UCSD-AML1 (cell line): ENCODE data around the gene RNF217.

Source experiments
- DNase-seq: peaks from one replicate; lab custom pipeline; 2025; ENCODE audit not compliant: unreplicated experiment; lab: John Stamatoyannopoulos, UW

The RNF217 gene

GRCh38 chr6:124987999-124988591 is 25.9 kb downstream of the RNF217 start:
- no peak for DNase-seq

DNA sequence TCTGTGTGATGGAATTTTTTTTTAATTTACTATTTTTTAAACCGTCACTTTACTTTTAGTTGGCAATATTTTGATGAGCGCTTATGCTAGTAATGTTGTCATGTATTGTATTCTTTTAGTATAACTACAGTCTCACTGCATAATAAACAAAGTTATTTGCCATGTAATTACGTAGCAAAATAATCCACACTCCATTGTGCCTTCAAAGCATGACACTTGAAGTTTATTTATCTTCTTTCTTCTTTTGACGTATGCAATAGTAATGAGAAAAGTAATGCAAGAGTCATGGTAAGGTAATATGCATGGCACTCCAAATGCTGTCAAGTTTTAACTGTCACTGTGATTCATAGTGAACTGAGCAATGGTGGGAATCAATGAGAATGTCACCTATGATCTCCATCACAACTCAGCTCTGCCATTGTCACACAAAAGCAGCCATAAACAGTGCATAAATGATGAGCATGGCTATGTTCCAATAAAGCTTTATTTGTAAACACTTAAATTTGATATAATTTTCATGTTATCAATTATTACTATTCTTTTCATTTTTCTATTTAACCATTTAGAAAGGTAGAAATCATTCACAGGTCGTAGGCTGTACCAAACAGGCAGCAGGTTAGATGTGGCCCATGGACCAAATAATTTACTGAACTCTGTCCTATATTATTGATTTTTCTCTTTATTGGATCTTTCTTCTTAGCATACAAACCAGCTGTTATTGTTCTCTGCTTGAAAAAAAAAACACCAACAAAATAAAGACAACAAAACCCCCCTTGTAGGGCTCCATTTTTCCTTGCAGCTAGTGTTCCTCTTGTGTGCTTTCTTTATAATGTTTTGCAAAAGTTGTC is 27.1 kb downstream of the RNF217 start:
- DNase-seq = no peak

DNA sequence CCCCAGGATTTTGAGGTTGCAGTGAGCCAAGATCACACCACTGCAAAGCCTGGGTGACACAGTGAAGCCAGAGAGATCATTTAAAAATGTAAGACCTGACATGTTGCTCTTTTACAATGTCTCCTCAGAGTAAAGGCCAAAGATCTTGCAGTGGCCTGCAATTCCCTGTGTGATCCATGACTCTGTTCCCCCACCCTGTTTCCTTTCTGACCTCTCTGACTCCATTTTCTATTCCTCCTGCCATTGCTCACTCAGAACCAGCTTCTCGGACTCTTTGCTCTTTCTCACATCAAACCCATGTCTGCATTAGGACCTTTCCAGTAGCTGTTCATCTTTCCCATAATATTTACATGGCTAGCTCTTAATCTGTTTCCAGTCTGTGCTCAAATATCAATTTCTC is 28.8 kb downstream of the RNF217 start:
- DNase-seq = no peak

DNA sequence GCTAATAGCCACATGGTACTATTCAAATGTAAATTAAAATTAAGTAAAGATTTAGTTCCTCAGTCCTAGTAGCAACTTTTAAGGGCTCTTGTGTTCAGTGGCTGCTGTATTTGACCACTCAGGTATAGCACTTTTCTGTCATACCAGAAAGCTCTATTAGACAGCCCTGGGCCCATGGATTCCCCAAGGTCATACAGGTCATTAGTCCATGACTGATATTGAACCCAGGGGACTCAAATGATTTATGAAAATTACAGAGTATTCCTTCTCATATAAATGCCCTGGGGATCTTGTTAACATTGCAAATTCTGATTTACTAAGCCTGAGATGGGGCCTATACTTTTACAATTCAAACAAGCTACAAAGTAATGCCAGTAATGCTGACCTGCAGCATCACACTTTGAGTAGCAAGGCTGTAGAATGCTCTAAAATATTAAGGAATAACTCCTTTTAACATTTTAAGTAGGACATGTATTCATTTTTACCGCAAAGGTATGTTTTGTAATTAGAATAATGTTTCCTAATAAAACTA is 29.6 kb downstream of the RNF217 start:
- no peak for DNase-seq

- DNase-seq = no peak
Measured at GRCh38 chr6:124993327-124993726, 31.1 kb downstream of the RNF217 start.

- DNase-seq = no peak
Measured at GRCh38 chr6:124994648-124995047, 32.4 kb downstream of the RNF217 start.

GRCh38 chr6:124995131-124995530 is 32.9 kb downstream of the RNF217 start:
- no peak for DNase-seq

DNA sequence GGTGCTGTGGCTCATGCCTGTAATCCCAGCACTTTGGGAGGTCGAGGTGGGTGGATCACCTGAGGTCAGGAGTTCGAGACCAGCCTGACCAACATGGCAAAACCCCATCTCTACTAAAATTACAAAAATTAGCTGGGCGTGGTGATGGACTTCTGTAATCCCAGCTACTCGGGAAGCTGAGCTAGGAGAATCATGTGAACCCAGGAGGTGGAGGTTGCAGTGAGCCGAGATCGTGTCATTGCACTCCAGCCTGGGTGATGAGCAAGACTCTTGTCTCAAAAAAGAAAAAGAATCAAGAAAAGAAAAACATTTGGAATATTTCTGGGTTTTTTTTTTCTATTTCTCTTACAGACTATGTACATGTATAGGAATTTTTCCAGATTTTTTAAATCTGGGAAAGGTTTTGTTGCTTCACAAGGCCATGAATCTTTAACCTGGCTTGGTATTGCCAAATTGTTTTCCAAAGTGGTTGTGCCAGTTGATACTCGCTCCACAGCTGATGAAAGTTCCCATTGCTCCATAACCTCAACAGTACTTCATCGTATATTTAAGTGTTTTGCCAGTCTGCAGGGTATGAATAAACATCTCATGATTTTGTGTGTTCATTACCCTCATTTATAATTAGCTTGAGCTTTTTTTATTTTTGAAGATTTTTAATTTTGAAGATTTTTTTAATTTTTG is 33.5 kb downstream of the RNF217 start:
- no peak for DNase-seq

DNA sequence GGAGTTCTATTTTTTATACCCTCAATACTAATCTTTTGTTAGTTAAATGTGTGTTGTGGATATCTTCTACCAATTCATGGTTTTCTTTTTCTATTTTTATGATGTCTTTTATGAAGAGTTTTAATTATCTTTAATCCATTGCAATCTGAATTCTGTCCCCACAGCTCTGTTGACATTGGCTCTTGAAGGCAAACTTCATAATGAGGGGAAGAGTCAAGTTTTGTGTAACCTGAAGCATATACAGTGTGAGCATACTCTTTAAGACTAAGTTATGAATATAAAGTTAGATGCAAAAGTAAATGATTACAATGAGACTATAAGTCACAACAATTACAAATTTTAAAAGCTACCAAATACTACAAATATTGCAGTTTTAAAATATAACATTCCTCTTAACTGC is 34.2 kb downstream of the RNF217 start:
- no peak for DNase-seq

DNA sequence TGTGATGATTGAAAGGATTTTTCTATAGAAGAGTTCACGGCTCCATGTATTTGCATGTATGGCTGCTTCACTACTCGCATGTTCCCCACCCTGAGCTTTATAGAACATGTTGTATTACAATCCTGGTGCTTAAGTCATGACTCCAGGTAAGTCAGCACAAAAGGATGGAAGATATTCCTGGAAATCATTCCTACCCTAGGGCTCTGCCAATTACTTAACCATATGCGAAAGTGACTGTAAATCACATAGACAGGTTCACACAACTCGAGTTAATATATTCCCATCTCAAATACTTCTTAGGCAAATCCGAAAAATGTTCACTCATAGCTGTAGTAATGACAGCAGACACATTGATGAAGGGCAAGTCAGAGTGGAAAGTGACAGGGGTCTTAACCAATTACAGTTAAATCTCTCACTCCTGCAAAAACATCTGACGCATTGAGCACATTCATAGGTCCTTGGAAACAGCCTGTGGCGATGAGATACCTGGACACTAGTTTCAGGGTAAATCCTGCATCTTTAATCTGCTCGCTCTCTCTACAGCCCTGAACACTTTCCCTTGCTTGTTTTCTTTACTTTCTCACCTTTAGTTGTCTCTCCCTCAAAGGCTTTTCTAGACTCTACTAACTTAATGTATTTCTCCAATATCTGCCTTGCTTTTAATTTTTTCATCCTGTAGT is 35.1 kb downstream of the RNF217 start:
- DNase-seq = no peak

DNA sequence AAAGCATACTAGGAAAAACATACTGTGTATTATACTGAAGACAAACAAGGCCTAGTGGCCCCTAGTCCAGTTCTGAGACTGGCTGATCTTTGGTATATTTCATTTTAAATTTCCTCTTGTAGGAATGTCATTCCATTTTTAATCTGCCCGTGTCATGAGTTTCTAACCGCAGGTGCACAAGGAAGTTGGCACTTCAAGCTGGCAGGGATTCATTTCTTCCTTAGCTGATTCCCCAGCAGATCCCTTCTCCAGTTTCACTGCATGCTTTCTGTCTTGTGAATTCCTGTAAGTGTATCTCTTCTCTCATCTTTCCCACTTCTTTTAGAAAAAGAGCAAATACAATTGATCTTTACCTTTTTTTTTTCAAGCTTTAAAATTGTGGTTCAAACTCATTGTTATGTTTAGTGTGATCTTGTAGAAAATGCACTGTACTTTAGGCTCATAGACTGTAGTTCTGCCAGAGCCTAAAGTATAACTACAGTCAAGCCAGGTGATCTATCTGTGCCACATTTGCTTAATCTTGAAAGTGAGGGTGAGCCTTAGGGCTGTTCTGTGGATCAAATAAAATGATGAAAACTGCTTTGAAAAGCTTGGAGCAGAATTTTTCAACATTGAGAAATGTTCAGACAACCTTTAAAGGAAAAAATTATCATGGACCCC is 37.0 kb downstream of the RNF217 start:
- no peak for DNase-seq

GRCh38 chr6:125001684-125002405 is 39.6 kb downstream of the RNF217 start:
- DNase-seq = no peak

DNA sequence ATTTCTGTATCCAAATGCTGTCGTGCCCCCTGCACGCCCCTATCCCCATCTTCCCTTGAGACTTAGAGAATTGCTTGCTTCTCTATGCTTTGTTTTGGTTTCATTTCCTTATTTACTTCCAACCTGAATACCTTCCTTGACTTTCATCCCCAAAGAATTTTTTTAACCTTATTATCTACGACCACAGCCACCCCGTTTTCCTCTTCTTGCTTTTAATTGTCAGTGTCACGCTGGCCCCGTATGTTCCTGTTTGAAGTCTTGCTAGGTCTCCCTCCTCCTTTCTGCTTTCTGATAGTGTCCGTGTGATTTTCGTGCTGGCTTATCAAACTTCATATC is 40.1 kb downstream of the RNF217 start:
- DNase-seq = no peak

- no peak for DNase-seq
Measured at GRCh38 chr6:125003070-125003469, 40.8 kb downstream of the RNF217 start.

DNA sequence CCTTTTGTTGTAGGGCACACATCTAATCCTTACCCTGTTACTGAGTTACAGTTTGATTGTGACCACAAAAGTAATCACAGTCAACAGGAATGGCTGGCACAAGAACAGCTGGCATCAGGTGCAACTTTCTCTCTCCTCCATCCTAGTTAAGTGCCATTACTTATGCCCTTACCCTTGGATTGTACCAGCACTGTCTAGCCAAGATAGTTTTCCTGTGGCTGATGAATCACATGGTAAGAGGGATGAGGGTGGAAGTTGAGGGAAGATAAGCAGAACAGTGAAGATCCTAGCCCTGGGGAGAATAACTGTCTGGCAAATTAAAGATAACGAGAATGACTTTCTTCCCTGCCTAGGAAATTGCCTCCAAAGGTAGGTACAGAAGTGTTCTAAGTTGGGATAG is 42.0 kb downstream of the RNF217 start:
- no peak for DNase-seq

GRCh38 chr6:125004797-125005595 is 42.8 kb downstream of the RNF217 start:
- DNase-seq = no peak

DNA sequence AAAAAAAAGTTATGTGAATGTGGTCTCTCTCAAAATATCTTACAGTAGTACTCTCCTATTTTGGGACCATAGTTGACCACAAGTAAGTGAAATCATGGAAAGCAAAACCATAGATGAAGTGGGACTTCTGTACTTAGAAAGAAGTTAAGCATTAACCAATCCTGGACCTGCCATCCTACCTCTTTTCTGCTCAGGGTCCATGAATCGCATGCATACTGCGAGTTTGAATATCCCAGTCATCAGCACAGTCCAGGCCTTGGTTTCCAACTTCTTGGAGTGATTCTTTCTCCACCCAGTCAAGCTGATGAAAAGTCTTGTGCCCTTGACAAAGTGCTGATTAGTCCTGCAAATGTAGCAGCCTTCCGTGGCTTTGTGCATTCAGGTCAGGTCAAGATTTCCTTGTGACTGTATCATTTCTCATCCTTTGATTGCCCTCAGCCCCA is 46.0 kb downstream of the RNF217 start:
- no peak for DNase-seq

- no peak for DNase-seq
Measured at GRCh38 chr6:125008957-125009356, 46.7 kb downstream of the RNF217 start.

DNA sequence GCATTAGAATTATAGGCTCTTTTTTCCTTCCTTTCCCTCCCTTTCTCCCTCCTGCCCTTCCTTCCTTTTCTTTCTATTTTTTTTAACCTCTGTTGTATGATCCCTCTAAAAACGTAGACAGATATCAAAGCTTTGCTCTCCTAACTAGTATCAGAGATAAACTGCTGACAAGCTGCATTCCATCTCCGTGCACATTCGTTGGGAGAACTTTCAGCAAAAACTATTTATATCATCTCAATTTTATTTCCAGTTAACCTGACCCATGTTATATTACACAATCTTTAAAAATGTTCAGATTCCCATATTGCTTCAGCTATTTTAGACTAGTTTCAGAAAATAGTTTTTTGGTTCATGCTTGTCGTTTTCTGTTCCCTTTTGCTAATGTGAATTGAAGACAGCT is 47.3 kb downstream of the RNF217 start:
- no peak for DNase-seq
